ENCODE results near the gene P2RY14. TPM values are rescaled to one million over a fixed set of nuclear protein-coding genes. Genes with fewer than 3 reads are reported as not detected.

Gene P2RY14
- total and polyA plus RNA-seq, 2 of the 13 experiments (the other 11 are each of a cell fraction or from before 2014, with no cell fraction given), result not detected

GRCh38 chr3:151256749-151257148 lies 21.6 kb downstream of the P2RY14 start:
- CTCF ChIA-PET (ENCODE audit: low intra/inter-chr PET ratio, low total read pairs), result no interaction called here
- Histone ChIP-seq H3K79me2 (ENCODE audit: insufficient read depth, low read length) (no peaks in the 10 kb centered on the region), H3K27me3 (ENCODE audit: control insufficient read depth in 1 of 2, insufficient read depth in 2 of 2, low read length in 2 of 2) (no peaks in the 10 kb centered on the region), H3K4me3 (replicated peaks in 1 of 3; ENCODE audit: insufficient read depth in 1 of 3, low read depth in 2 of 3, low read length in 3 of 3) (no peak overlapping the region), H3K36me3 (replicated peaks in 1 of 2; ENCODE audit: control insufficient read depth in 1 of 2, insufficient read depth in 2 of 2, low read length in 2 of 2) (no peaks in the 10 kb centered on the region), H3K9ac (ENCODE audit: insufficient read depth, low read depth, low read length) (no peak overlapping the region), H3K4me1 (ENCODE audit: insufficient read depth, low read length) (no peaks in the 10 kb centered on the region), H4K20me1 (ENCODE audit: insufficient read depth, low read length) (no peaks in the 10 kb centered on the region), H3K9me3 (ENCODE audit: low read length) (no peaks in the 10 kb centered on the region), H3K4me2 (ENCODE audit: low read depth, low read length) (no peak overlapping the region), H2AFZ (ENCODE audit: low read length) (no peak overlapping the region), H3K27ac (ENCODE audit: extremely low read length, insufficient read depth, low read length) (no peak overlapping the region)
- POLR2A ChIA-PET, result no interaction called here
- TF ChIP-seq SMAD1 (CRISPR knock-in tag; IDR thresholded peaks at IDR 0.05; ENCODE audit: borderline replicate concordance, low read depth) (no peak), ZNF781 (CRISPR knock-in tag; IDR thresholded peaks at IDR 0.05; ENCODE audit: borderline replicate concordance, not compliant biosample characterization) (no peak), ZNF768 (CRISPR knock-in tag; IDR thresholded peaks at IDR 0.05) (no peak), HNRNPK (IDR thresholded peaks at IDR 0.05; ENCODE audit: low read depth, low read length, poor library complexity, severe bottlenecking) (no peak)
- no TSS peak for BruUV-seq (replicated peaks)
- intact Hi-C loops (cut with micrococcal nuclease; ENCODE audit: unreplicated experiment), result no loop called here
- no peak for ATAC-seq
- FAIRE-seq, result no peak
- DNase-seq (ENCODE audit: low spot score), result no peak
- in situ Hi-C loops (cut with HindIII; ENCODE audit: extremely low pct_ligation_motif_present, low pct_unique_long_range_greater_than_20kb), result no loop called here
- 7% methylated on average over 1 of the region's 1 CpG for WGBS (ENCODE audit: low lambda C conversion rate)

DNA sequence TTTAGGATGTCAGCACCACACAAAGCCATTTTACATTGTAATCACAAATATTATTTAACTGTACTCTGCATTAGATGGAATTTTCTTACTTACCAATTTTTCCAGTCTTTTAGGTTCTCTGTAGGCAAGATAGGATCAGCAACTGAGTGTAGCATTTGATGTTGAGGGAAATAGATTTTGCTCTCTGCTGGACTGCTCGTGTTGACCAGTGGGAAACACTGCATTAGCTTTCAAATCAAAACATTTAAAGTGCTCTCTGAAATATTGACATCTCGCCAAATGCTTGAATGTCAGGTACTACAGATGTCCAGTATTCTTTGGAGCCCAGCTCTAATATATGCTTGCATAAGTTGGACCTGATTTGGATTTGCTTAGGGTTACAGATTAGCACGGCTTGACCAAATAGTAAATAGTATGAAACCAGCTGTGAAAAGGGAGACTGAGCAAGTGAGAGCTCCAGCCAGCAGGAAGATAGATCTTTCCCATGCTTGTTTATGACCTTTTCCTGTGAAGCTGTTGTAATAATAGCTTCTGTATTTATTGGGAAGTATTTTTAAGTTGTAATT lies 29.5 kb downstream of the P2RY14 start:
- DNase-seq (ENCODE audit: low spot score) (no peak), FAIRE-seq (no peak), ATAC-seq (no peak)
- BruUV-seq (replicated peaks), result no TSS peak
- no peak overlapping the region for H3K9ac ChIP-seq (ENCODE audit: insufficient read depth, low read depth, low read length)
- in situ Hi-C loops (cut with HindIII; ENCODE audit: extremely low pct_ligation_motif_present, low pct_unique_long_range_greater_than_20kb) (no loop called here), intact Hi-C loops (cut with micrococcal nuclease; ENCODE audit: unreplicated experiment) (no loop called here)
- WGBS (ENCODE audit: low lambda C conversion rate), result 0% methylated on average over 3 of the region's 3 CpGs
- H3K4me2 ChIP-seq (ENCODE audit: low read depth, low read length), result no peak overlapping the region
- CTCF ChIA-PET (ENCODE audit: low intra/inter-chr PET ratio, low total read pairs), result no interaction called here
- H4K20me1 ChIP-seq (ENCODE audit: insufficient read depth, low read length), result no peaks in the 10 kb centered on the region
- H3K79me2 ChIP-seq (ENCODE audit: insufficient read depth, low read length), result no peaks in the 10 kb centered on the region
- POLR2A ChIA-PET, result no interaction called here
- no peaks in the 10 kb centered on the region for H3K36me3 ChIP-seq (replicated peaks in 1 of 2; ENCODE audit: control insufficient read depth in 1 of 2, insufficient read depth in 2 of 2, low read length in 2 of 2)
- no peaks in the 10 kb centered on the region for H3K4me1 ChIP-seq (ENCODE audit: insufficient read depth, low read length)
- H3K9me3 ChIP-seq (ENCODE audit: low read length), result no peaks in the 10 kb centered on the region
- no peaks in the 10 kb centered on the region for H3K27me3 ChIP-seq (ENCODE audit: control insufficient read depth in 1 of 2, insufficient read depth in 2 of 2, low read length in 2 of 2)
- no peak overlapping the region for H2AFZ ChIP-seq (ENCODE audit: low read length)
- no peak overlapping the region for H3K27ac ChIP-seq (ENCODE audit: extremely low read length, insufficient read depth, low read length)
- no peak overlapping the region for H3K4me3 ChIP-seq (replicated peaks in 1 of 3; ENCODE audit: insufficient read depth in 1 of 3, low read depth in 2 of 3, low read length in 3 of 3)
- TF ChIP-seq, protein P1, sequence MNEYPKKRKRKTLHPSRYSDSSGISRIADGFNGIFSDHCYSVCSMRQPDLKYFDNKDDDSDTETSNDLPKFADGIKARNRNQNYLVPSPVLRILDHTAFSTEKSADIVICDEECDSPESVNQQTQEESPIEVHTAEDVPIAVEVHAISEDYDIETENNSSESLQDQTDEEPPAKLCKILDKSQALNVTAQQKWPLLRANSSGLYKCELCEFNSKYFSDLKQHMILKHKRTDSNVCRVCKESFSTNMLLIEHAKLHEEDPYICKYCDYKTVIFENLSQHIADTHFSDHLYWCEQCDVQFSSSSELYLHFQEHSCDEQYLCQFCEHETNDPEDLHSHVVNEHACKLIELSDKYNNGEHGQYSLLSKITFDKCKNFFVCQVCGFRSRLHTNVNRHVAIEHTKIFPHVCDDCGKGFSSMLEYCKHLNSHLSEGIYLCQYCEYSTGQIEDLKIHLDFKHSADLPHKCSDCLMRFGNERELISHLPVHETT (CRISPR knock-in tag; conservative IDR thresholded peaks at IDR 0.05), result no peak
- TF ChIP-seq RBAK (CRISPR knock-in tag; IDR thresholded peaks at IDR 0.05) (no peak), ZNF446 (CRISPR knock-in tag; IDR thresholded peaks at IDR 0.05) (no peak), ISL2 (CRISPR knock-in tag; IDR thresholded peaks at IDR 0.05) (no peak), KLF15 (CRISPR knock-in tag; IDR thresholded peaks at IDR 0.05; ENCODE audit: borderline replicate concordance) (no peak), CEBPG (CRISPR knock-in tag; IDR thresholded peaks at IDR 0.05) (no peak), SKIL (CRISPR knock-in tag; IDR thresholded peaks at IDR 0.05; ENCODE audit: borderline replicate concordance) (no peak), HOXA5 (CRISPR knock-in tag; IDR thresholded peaks at IDR 0.05) (no peak), ZBTB44 (CRISPR knock-in tag; IDR thresholded peaks at IDR 0.05) (no peak)

Data from HepG2 (cell line).